Colonic mucosa (tissue), 4 donors: ENCODE results near the gene CLIC5. TPM values are rescaled to one million over a fixed set of nuclear protein-coding genes. Genes with fewer than 3 reads are reported as not detected.

Experiments
- DNase-seq: peaks from one replicate; pipeline ENCODE4 v3.0.0-alpha.2; 2020
- H3K27ac ChIP-seq: fragments of 200-600 bp; one replicate; pipeline ENCODE4 v1.8.0; 2021
- H3K27me3 ChIP-seq: fragments of 200-600 bp; one replicate; pipeline ENCODE4 v1.8.0; 2021
- H3K36me3 ChIP-seq: fragments of 200-600 bp; one replicate; pipeline ENCODE4 v1.8.0; 2021
- H3K4me1 ChIP-seq: fragments of 200-600 bp; one replicate; pipeline ENCODE4 v1.8.0; 2021; ENCODE audit warnings: mild to moderate bottlenecking
- H3K4me3 ChIP-seq: fragments of 200-600 bp; one replicate; pipeline ENCODE4 v1.8.0; 2021
- H3K9ac ChIP-seq, 2 donors: one replicate each; pipeline ENCODE4 v1.7.0; 2013; ENCODE audit warnings: control low read depth in 2 of 2, low read depth in 2 of 2, low read length in 2 of 2
- H3K9me3 ChIP-seq: fragments of 200-600 bp; one replicate; pipeline ENCODE4 v1.8.0; 2021
- CTCF ChIP-seq: fragments of 200-600 bp; IDR thresholded peaks from one replicate; pipeline ENCODE4 v1.8.0; 2022; ENCODE audit warnings: antibody characterized with exemption, mild to moderate bottlenecking
- intact Hi-C: fragments of 100-400 bp; cut with DNase I; formaldehyde crosslinking; loops from one replicate; pipeline ENCODE4 v1.14.1; 2022
- total RNA-seq, 2 donors: library from RNA; stranded (reverse); fragmentation: NEBNext Ultra II Directional in 1 of 2; extraction: Animal tissue kit (Norgen Biotek cat#: 25700) in 1 of 2; gene quantifications; one replicate each; pipeline ENCODE4 v1.2.1, GENCODE V29; 2021
- donor health status: healthy.
- donor health status: DM: no; HTN: no; CAD: no.
- donor health status: DM: no; HTN: no; CAD: no.

The CLIC5 gene
- total RNA-seq, 2 donors from 2014 or later, result 72.8 to 74.9 TPM

GRCh38 chr6:45855642-45856394, 159.8 kb downstream of the CLIC5 start:
- H3K4me1 ChIP-seq, result no peaks in the 10 kb centered on the region
- H3K27me3 ChIP-seq, result no peaks in the 10 kb centered on the region
- H3K4me3 ChIP-seq, result no peak overlapping the region
- no peak for DNase-seq
- no peak overlapping the region for H3K27ac ChIP-seq
- H3K36me3 ChIP-seq, result no peaks in the 10 kb centered on the region
- TF ChIP-seq CTCF, result no peak
- intact Hi-C loops, result no loop called here
- H3K9ac ChIP-seq, result no peak overlapping the region
- H3K9me3 ChIP-seq, result no peaks in the 10 kb centered on the region

- Histone ChIP-seq H3K4me1 (no peaks in the 10 kb centered on the region), H3K27me3 (no peaks in the 10 kb centered on the region), H3K27ac (no peak overlapping the region), H3K9ac (no peak overlapping the region), H3K4me3 (no peak overlapping the region), H3K36me3 (no peaks in the 10 kb centered on the region), H3K9me3 (no peaks in the 10 kb centered on the region)
- intact Hi-C loops, result no loop called here
- no peak for DNase-seq
- TF ChIP-seq CTCF, result no peak
These were observed 161.4 kb downstream of the CLIC5 start for GRCh38 chr6:45854149-45854742.

- Histone ChIP-seq H3K36me3 (no peaks in the 10 kb centered on the region), H3K9me3 (no peaks in the 10 kb centered on the region), H3K9ac (no peak overlapping the region), H3K27ac (no peak overlapping the region), H3K4me3 (no peak overlapping the region), H3K27me3 (no peaks in the 10 kb centered on the region), H3K4me1 (no peaks in the 10 kb centered on the region)
- DNase-seq, result no peak
- intact Hi-C loops, result no loop called here
- no peak for TF ChIP-seq CTCF
These were observed 164.6 kb downstream of the CLIC5 start for GRCh38 chr6:45851034-45851400.

GRCh38 chr6:45850378-45851033, 165.2 kb downstream of the CLIC5 start:
- Histone ChIP-seq H3K36me3 (no peaks in the 10 kb centered on the region), H3K27me3 (no peaks in the 10 kb centered on the region)
- intact Hi-C loops, result no loop called here

GRCh38 chr6:45845567-45845966, 170.1 kb downstream of the CLIC5 start:
- no peak overlapping the region for H3K27ac ChIP-seq
- no peak for DNase-seq
- no peak for TF ChIP-seq CTCF
- intact Hi-C loops, result no loop called here
- H3K9me3 ChIP-seq, result no peaks in the 10 kb centered on the region
- no peak overlapping the region for H3K9ac ChIP-seq
- no peaks in the 10 kb centered on the region for H3K4me1 ChIP-seq
- H3K4me3 ChIP-seq, result no peak overlapping the region
- H3K27me3 ChIP-seq, result no peaks in the 10 kb centered on the region
- no peaks in the 10 kb centered on the region for H3K36me3 ChIP-seq

More at GRCh38 chr6:45850378-45851033, 165.2 kb downstream of the CLIC5 start:
- no peak for DNase-seq
- H3K9ac ChIP-seq, result no peak overlapping the region
- H3K27ac ChIP-seq, result no peak overlapping the region
- no peak for TF ChIP-seq CTCF
- no peaks in the 10 kb centered on the region for H3K9me3 ChIP-seq
- no peaks in the 10 kb centered on the region for H3K4me1 ChIP-seq
- no peak overlapping the region for H3K4me3 ChIP-seq
